Karpas-422 (cell line): Measurements from ENCODE around the gene ATP2C1. TPM values are rescaled to one million over a fixed set of nuclear protein-coding genes. Genes with fewer than 3 reads are reported as not detected.

Experiments
- DNase-seq: peaks from one replicate; pipeline ENCODE4 v3.0.0-alpha.2; 2015
- H2AFZ ChIP-seq: fragments of 200-600 bp; sonication (generic); 2 replicates; pipeline ENCODE4 v1.6.1; 2014; ENCODE audit warnings: antibody characterized with exemption, low read length, mixed read lengths
- H3K27ac ChIP-seq: fragments of 200-600 bp; sonication (generic); 2 replicates; pipeline ENCODE4 v1.5.1; 2014; ENCODE audit warnings: mild to moderate bottlenecking, low read length, moderate library complexity
- H3K27me3 ChIP-seq: fragments of 200-600 bp; sonication (generic); 2 replicates; pipeline ENCODE4 v1.6.1; 2014; ENCODE audit warnings: low read length, mixed read lengths
- H3K36me3 ChIP-seq: fragments of 200-600 bp; sonication (generic); 2 replicates; pipeline ENCODE4 v1.6.1; 2014; ENCODE audit warnings: low read length, mixed read lengths; ENCODE audit not compliant: insufficient read depth
- H3K4me1 ChIP-seq: fragments of 200-600 bp; sonication (generic); 2 replicates; pipeline ENCODE4 v1.6.1; 2014; ENCODE audit warnings: mild to moderate bottlenecking, low read length, mixed read lengths
- H3K4me2 ChIP-seq: fragments of 200-600 bp; sonication (generic); 2 replicates; pipeline ENCODE4 v1.6.1; 2014; ENCODE audit warnings: low read length, low read depth, mild to moderate bottlenecking; ENCODE audit not compliant: poor library complexity, severe bottlenecking
- H3K4me3 ChIP-seq: fragments of 200-600 bp; sonication (generic); 2 replicates; pipeline ENCODE4 v1.5.1; 2014; ENCODE audit warnings: mild to moderate bottlenecking, antibody characterized with exemption, low read length, mixed read lengths
- H3K79me2 ChIP-seq: fragments of 200-600 bp; sonication (generic); 2 replicates; pipeline ENCODE4 v1.6.1; 2014; ENCODE audit warnings: mild to moderate bottlenecking, low read length, mixed read lengths
- H3K9ac ChIP-seq: fragments of 200-600 bp; sonication (generic); 2 replicates; pipeline ENCODE4 v1.6.0; 2014; ENCODE audit warnings: low read length
- H3K9me2 ChIP-seq: fragments of 200-600 bp; sonication (generic), shearing (Covaris generic); replicated peaks from 2 replicates; pipeline ENCODE4 v1.6.0; 2014; ENCODE audit warnings: mild to moderate bottlenecking, low read length, moderate library complexity; ENCODE audit not compliant: insufficient read depth
- H3K9me3 ChIP-seq: fragments of 300-700, 200-600 bp; sonication (generic); 2 replicates; pipeline ENCODE4 v1.6.1; 2014; ENCODE audit warnings: low read length, mixed read lengths
- H4K20me1 ChIP-seq: fragments of 200-600 bp; sonication (generic); 2 replicates; pipeline ENCODE4 v1.6.1; 2014; ENCODE audit warnings: mild to moderate bottlenecking, antibody characterized with exemption, low read length, low read depth; ENCODE audit not compliant: insufficient read depth
- total RNA-seq: library from RNA; depleted of rRNA; stranded (reverse); fragments of >200 nt; shearing (Covaris generic); gene quantifications from 2 replicates; pipeline ENCODE4 v1.2.3, GENCODE V29; 2014; ENCODE audit warnings: low replicate concordance

Gene ATP2C1
- total RNA-seq, 1 experiment from 2014 or later: 179 TPM

- peaks cover 8% of the 10 kb centered on the region for H3K4me1 ChIP-seq
- H3K4me3 ChIP-seq: no peak overlapping the region
- H3K36me3 ChIP-seq: no peaks in the 10 kb centered on the region
- H3K79me2 ChIP-seq: no peaks in the 10 kb centered on the region
- H3K27ac ChIP-seq: no peak overlapping the region
- H3K27me3 ChIP-seq: no peaks in the 10 kb centered on the region
- no peaks in the 10 kb centered on the region for H3K9me2 ChIP-seq
- peaks cover 6% of the 10 kb centered on the region for H3K9me3 ChIP-seq
- no peak overlapping the region for H2AFZ ChIP-seq
- no peak overlapping the region for H3K9ac ChIP-seq
- no peak for DNase-seq
- no peaks in the 10 kb centered on the region for H4K20me1 ChIP-seq
- H3K4me2 ChIP-seq: no peak overlapping the region
Observed at GRCh38 chr3:130878464-130878863, 15.4 kb upstream of the ATP2C1 start.

DNA sequence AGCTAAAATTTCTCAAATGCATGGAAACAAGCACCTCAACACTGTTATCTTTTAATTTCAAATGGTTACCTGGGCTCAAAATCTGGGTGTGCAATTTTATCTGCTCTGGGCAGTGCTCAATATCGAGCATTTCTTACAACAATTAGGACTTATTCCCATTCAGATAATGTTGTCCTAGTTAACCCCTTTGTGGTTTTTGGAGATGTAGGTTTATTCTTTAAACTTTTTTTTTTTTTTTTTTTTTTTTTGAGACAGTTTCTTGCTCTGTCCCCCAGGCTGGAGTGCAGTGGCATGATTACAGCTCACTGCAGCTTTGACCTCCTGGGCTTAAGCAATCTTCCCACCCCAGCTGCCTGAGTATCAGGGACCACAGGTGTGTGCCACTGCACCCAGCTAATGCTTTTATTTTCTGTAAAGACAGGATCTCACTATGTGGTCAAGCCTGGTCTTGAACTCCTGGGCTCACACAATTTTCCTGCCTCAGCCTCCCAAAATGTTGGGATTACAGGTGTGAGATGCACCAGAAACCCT, 4.4 kb upstream of the ATP2C1 start:
- DNase-seq: no peak
- Histone ChIP-seq H3K9ac (no peak overlapping the region), H2AFZ (no peak overlapping the region), H3K79me2 (peaks cover 12% of the 10 kb centered on the region), H3K27ac (no peak overlapping the region), H3K27me3 (no peaks in the 10 kb centered on the region), H4K20me1 (no peaks in the 10 kb centered on the region), H3K4me1 (peaks cover 7% of the 10 kb centered on the region), H3K9me2 (no peaks in the 10 kb centered on the region), H3K4me2 (no peak overlapping the region), H3K9me3 (peaks cover 8% of the 10 kb centered on the region; the same call in 1 of the 2 replicates), H3K36me3 (no peaks in the 10 kb centered on the region), H3K4me3 (no peak overlapping the region)

DNA sequence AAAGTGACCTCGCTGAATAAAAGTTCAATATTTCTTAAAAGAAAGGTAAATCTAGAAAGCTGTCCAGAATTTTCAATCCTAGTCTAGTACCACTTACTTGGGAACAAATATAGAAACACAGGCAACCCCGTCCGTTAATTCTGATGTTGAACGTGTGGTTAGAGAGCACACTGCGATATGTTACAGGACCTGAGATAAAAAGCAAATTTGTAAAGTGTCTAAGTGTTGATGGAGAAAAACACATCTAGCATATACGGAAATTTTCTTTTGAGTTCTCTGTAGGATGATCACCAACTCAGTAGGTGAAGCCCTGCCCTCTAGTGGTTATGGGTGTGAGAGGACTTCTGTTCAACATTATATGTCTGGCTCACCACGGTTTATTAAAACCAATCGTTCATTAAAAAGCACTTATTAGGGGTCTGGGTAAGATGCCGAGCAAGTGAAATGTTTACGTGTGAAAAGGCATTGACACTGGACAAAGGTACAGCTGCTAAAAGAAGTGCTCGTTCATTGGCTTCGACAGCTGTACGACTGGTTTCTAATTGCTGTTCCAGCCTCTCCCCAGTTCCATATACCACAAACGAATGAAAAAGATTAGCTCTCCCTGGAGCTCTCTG, 1.0 kb upstream of the ATP2C1 start:
- H3K4me1 ChIP-seq: peaks cover 25% of the 10 kb centered on the region
- H3K9ac ChIP-seq: peak overlapping the region; percentile 97
- H2AFZ ChIP-seq: peak overlapping the region; percentile 39; the same call in 1 of the 2 replicates
- peaks cover 11% of the 10 kb centered on the region for H4K20me1 ChIP-seq
- no peaks in the 10 kb centered on the region for H3K9me2 ChIP-seq
- H3K79me2 ChIP-seq: peaks cover 46% of the 10 kb centered on the region
- H3K27me3 ChIP-seq: no peaks in the 10 kb centered on the region
- H3K4me2 ChIP-seq: peak overlapping the region; percentile 86
- peak overlapping the region; percentile 75 for H3K4me3 ChIP-seq
- H3K36me3 ChIP-seq: peaks cover 6% of the 10 kb centered on the region; the same call in 1 of the 2 replicates
- no peaks in the 10 kb centered on the region for H3K9me3 ChIP-seq
- peak; percentile 92 for DNase-seq
- peak overlapping the region; percentile 87 for H3K27ac ChIP-seq

DNA sequence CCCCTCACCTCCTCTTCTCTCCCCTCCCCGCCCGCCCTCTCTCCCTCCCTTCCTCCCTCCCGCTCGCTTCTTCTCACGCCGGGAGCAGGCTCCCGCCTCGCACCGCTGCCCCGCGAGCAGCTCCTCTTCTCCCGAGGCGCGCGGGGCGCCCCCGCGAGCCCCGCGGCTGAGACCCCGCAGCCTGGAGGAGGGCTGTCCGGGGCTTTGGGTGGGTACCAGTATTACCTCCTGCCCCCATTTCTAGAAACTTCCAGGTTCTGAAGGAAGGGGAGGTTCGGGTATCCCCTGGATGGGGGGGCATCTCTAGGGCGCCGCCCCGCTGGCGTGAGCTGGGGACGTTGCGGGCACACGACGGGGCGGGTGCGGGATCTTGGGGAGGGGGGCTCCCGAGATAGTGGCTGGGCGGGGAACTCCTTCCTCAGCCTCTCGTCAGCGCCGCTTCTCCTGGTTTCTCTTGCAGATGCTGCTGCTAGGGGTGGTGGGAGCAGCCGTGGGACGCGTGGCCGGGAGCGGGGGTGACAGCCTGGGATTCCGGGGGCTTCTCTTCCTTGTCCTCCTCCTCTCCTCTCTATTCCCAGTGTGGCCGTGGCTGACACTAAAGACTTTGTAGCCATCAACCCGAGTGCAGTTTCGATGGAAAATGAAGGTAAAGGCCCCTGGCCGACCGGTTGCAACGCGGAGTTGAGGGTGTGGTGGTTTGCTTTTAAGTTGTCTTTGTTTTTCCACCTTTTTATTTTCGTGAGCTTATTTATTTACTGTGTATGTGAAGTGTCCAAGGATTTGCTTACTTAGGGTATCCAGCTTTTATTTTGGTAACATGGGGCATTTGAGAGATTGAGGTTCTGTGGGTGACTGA, 474 bp downstream of the ATP2C1 start:
- Histone ChIP-seq H3K9me3 (no peaks in the 10 kb centered on the region), H3K9ac (peak overlapping the region; percentile 97), H3K4me3 (peak overlapping the region; percentile 75), H3K79me2 (peaks cover 61% of the 10 kb centered on the region), H2AFZ (no peak overlapping the region), H3K36me3 (peaks cover 6% of the 10 kb centered on the region; the same call in 1 of the 2 replicates), H3K27ac (peak overlapping the region; percentile 92), H3K9me2 (no peaks in the 10 kb centered on the region), H4K20me1 (peaks cover 23% of the 10 kb centered on the region), H3K4me2 (peak overlapping the region; percentile 85), H3K4me1 (peaks cover 40% of the 10 kb centered on the region), H3K27me3 (no peaks in the 10 kb centered on the region)
- DNase-seq: peak; percentile 79

DNA sequence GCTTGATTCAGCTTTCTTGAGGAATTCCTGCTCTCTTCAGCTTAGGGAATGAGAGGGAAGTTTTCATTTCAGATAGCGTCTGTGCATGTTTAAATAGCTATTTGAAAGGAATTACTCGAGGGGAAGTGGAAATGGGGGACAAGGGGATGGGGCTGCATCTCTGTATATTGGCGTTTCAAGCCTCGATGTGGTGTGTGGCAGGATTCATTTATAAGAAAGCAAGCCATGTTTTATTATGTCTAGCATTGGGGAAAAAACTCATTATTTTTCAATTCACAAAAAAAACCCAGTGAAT, 1.0 kb downstream of the ATP2C1 start:
- DNase-seq: peak; percentile 68
- Histone ChIP-seq H3K9me2 (no peaks in the 10 kb centered on the region), H3K79me2 (peaks cover 66% of the 10 kb centered on the region), H4K20me1 (peaks cover 28% of the 10 kb centered on the region), H3K4me2 (peak overlapping the region; percentile 85), H3K4me1 (peaks cover 45% of the 10 kb centered on the region), H3K9ac (peak overlapping the region; percentile 97), H3K27ac (peak overlapping the region; percentile 92), H3K27me3 (no peaks in the 10 kb centered on the region), H2AFZ (no peak overlapping the region), H3K9me3 (no peaks in the 10 kb centered on the region), H3K36me3 (peaks cover 6% of the 10 kb centered on the region; the same call in 1 of the 2 replicates), H3K4me3 (peak overlapping the region; percentile 75)

DNA sequence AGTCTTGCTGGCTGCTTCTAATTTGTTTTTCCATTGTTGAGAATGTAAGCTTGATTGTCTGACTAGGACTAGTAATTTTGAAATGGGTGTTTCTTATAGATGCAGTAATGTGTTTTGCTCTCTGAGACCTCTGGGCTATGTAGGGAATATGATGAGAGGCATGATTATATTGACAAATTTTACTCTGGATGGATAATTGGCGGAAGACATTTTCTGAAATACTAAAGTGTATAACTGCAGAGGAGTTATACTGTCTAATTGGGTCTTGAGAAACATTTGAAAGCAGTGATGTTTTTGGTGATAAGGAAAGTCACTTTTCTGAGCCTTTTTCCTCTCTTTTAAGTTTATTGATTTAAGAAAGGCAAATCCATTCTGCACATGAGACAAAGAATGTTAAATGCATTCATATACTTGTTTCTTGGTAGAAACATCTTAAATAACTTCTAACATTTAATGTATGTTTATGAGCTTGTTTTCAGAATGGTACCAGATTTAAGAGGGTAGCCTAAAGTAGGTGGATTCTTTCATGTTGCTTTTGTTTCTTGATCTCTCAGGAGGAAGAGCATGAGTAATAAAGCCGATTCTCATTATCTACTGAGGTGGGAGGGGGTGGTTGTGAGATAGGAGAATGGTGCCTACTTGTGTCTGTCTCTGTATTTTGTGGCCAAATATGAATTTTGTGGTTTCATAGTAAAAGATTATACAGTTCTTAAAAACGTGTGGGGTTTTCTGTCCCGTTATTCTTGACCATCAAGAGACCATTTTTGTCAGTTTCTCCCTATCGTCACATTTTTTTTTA, 2.0 kb downstream of the ATP2C1 start:
- Histone ChIP-seq H3K9me3 (no peaks in the 10 kb centered on the region), H4K20me1 (peaks cover 37% of the 10 kb centered on the region), H3K27me3 (no peaks in the 10 kb centered on the region), H3K27ac (peak overlapping the region; percentile 92), H3K9me2 (no peaks in the 10 kb centered on the region), H3K4me2 (peak overlapping the region; percentile 85), H3K4me1 (peaks cover 55% of the 10 kb centered on the region), H3K79me2 (peaks cover 76% of the 10 kb centered on the region), H3K9ac (peak overlapping the region; percentile 97), H3K4me3 (peak overlapping the region; percentile 75), H3K36me3 (peaks cover 6% of the 10 kb centered on the region; the same call in 1 of the 2 replicates), H2AFZ (no peak overlapping the region)
- peak; percentile 70 for DNase-seq

GRCh38 chr3:130897316-130897715, 3.4 kb downstream of the ATP2C1 start:
- Histone ChIP-seq H3K27ac (peak overlapping the region; percentile 92), H3K9ac (peak overlapping the region; percentile 97), H3K36me3 (peaks cover 6% of the 10 kb centered on the region; the same call in 1 of the 2 replicates), H3K9me2 (no peaks in the 10 kb centered on the region), H3K4me2 (peak overlapping the region; percentile 85), H3K4me1 (peaks cover 67% of the 10 kb centered on the region), H2AFZ (no peak overlapping the region), H3K4me3 (peak overlapping the region; percentile 75), H3K79me2 (peaks cover 90% of the 10 kb centered on the region), H4K20me1 (peaks cover 47% of the 10 kb centered on the region), H3K9me3 (no peaks in the 10 kb centered on the region), H3K27me3 (no peaks in the 10 kb centered on the region)
- DNase-seq: peak; percentile 55
